Measurements from ENCODE around the gene CBX6.

Gene CBX6

GRCh38 chr22:38837414-38837928 is 34.5 kb downstream of the CBX6 start:
- DNase-seq, result no peak

GRCh38 chr22:38835888-38836301 is 36.1 kb downstream of the CBX6 start:
- DNase-seq, result no peak

GRCh38 chr22:38834991-38835390 is 37.0 kb downstream of the CBX6 start:
- peak; percentile 30 for DNase-seq

GRCh38 chr22:38834215-38834953 is 37.6 kb downstream of the CBX6 start:
- no peak for DNase-seq

- DNase-seq, result no peak
Observed at GRCh38 chr22:38833061-38833460, 39.0 kb downstream of the CBX6 start.

GRCh38 chr22:38832005-38832978 is 39.7 kb downstream of the CBX6 start:
- peak; percentile 47 for DNase-seq

- no peak for DNase-seq
Observed at GRCh38 chr22:38831166-38831945, 40.7 kb downstream of the CBX6 start.

- DNase-seq, result no peak
Observed at GRCh38 chr22:38830845-38831108, 41.2 kb downstream of the CBX6 start.

- no peak for DNase-seq
Observed at GRCh38 chr22:38830026-38830844, 41.8 kb downstream of the CBX6 start.

- DNase-seq, result no peak
Observed at GRCh38 chr22:38829485-38829884, 42.5 kb downstream of the CBX6 start.

GRCh38 chr22:38828616-38829205 is 43.3 kb downstream of the CBX6 start:
- DNase-seq, result no peak

- no peak for DNase-seq
Observed at GRCh38 chr22:38828191-38828590, 43.8 kb downstream of the CBX6 start.

- DNase-seq, result no peak
Observed at GRCh38 chr22:38827510-38827909, 44.5 kb downstream of the CBX6 start.

- DNase-seq, result no peak
Observed at GRCh38 chr22:38826801-38827200, 45.2 kb downstream of the CBX6 start.

GRCh38 chr22:38826386-38826785 is 45.6 kb downstream of the CBX6 start:
- no peak for DNase-seq

GRCh38 chr22:38824585-38824984 is 47.4 kb downstream of the CBX6 start:
- DNase-seq, result no peak

GRCh38 chr22:38823637-38824036 is 48.4 kb downstream of the CBX6 start:
- no peak for DNase-seq

- no peak for DNase-seq
Observed at GRCh38 chr22:38823076-38823475, 48.9 kb downstream of the CBX6 start.

GRCh38 chr22:38820020-38820419 is 52.0 kb downstream of the CBX6 start:
- DNase-seq, result no peak

GRCh38 chr22:38819387-38819940 is 52.6 kb downstream of the CBX6 start:
- no peak for DNase-seq

- DNase-seq, result no peak
Observed at GRCh38 chr22:38817196-38817595, 54.8 kb downstream of the CBX6 start.

GRCh38 chr22:38815842-38816241 is 56.2 kb downstream of the CBX6 start:
- no peak for DNase-seq
